Heart right ventricle (tissue), 16 donors: ENCODE results near the gene NRARP. TPM values are rescaled to one million over a fixed set of nuclear protein-coding genes. Genes with fewer than 3 reads are reported as not detected.

ENCODE experiments used
- ATAC-seq, 8 donors: fragments of 200-7000 bp; cut with Tn5 transposase; one replicate each; pipeline ENCODE4 v1.9.1; 2020; ENCODE audit warnings: mild to moderate bottlenecking in 8 of 8, moderate library complexity in 8 of 8, moderate number of reproducible peaks in 1 of 8
- DNase-seq, 2 donors: peaks; one replicate each; pipeline ENCODE4 v3.0.0-alpha.2; 2020
- H3K27ac ChIP-seq, 10 donors: fragments of 200-600 bp; sonication (generic) in 2 of 10; one replicate each; pipeline versions ENCODE4 v1.5.0 to v1.8.0; 2020 to 2022; ENCODE audit warnings: mild to moderate bottlenecking in 3 of 10
- H3K27me3 ChIP-seq, 7 donors: fragments of 200-600 bp; one replicate each; pipeline ENCODE4 v1.8.0; 2021 to 2022; ENCODE audit warnings: mild to moderate bottlenecking in 2 of 7
- H3K36me3 ChIP-seq, 9 donors: fragments of 200-600 bp; sonication (generic) in 1 of 9; one replicate each; pipeline versions ENCODE4 v1.5.0 to v1.8.0; 2020 to 2022; ENCODE audit warnings: mild to moderate bottlenecking in 2 of 9
- H3K4me1 ChIP-seq, 9 donors: fragments of 200-600 bp; sonication (generic) in 1 of 9; one replicate each; pipeline versions ENCODE4 v1.5.0 to v1.8.0; 2020 to 2022; ENCODE audit warnings: mild to moderate bottlenecking in 4 of 9
- H3K4me3 ChIP-seq, 10 donors: fragments of 200-600 bp; sonication (generic) in 2 of 10; one replicate each; pipeline versions ENCODE4 v1.5.0 to v1.8.0; 2020 to 2022; ENCODE audit warnings: mild to moderate bottlenecking in 7 of 10, moderate library complexity in 2 of 10
- H3K9me3 ChIP-seq, 11 donors: fragments of 200-600 bp in 10 of 11; sonication (generic) in 2 of 11; one replicate each; pipeline versions ENCODE4 v1.5.0 to v1.8.0; 2013 to 2022; ENCODE audit warnings: mild to moderate bottlenecking in 2 of 11, control low read depth in 1 of 11, moderate library complexity in 1 of 11
- WGBS, 2 donors: extraction: QIAGEN DNeasy Blood & Tissue Kit; methylation state at CpG; one replicate each; pipeline ENCODE4 v1.1.7; 2013; ENCODE audit warnings: inconsistent platforms in 1 of 2; 5-methylcytosine and 5-hydroxymethylcytosine counted together
- intact Hi-C, 10 donors: fragments of 100-400 bp; cut with DNase I; formaldehyde crosslinking; loops; one replicate each; pipeline versions ENCODE4 v1.11.1 to v1.14.2; 2022
- polyA plus RNA-seq, 2 donors: library from polyadenylated mRNA; stranded (reverse); fragments of 200-250 nt; gene quantifications; one replicate each; pipeline ENCODE4 v1.2.3, GENCODE V29; 2013
- total RNA-seq, 10 donors: library from RNA; stranded (reverse); fragmentation: NEBNext Ultra II Directional in 3 of 10; extraction: Animal tissue kit (Norgen Biotek cat#: 25700) in 3 of 10; gene quantifications; one replicate each; pipeline versions ENCODE4 v1.2.1 to v1.2.4, GENCODE V29; 2021 to 2023
- TF ChIP-seq, protein P1 (sequence below), 9 donors: fragments of 200-600 bp; sonication (generic) in 2 of 9; IDR thresholded peaks; one replicate each; pipeline versions ENCODE4 v1.5.0 to v1.8.0; 2021 to 2022; ENCODE audit warnings: antibody characterized with exemption in 9 of 9, mild to moderate bottlenecking in 5 of 9, moderate library complexity in 1 of 9
- donor health status: Arrhythmogenic right ventricular cardiomyopathy.
- donor health status: ischemic (EF 13 %, LVEDD 7.1; RV severe dilation, severe dysfunction).
- donor health status: healthy with polysubstance abuse.
- donor health status: DM: no; HTN: yes; CAD: no.
- donor health status: DM: no; HTN: no; CAD: no.
- donor health status: ischemic (EF 25% LVEDD 6.9; RV normal size, moderate dysfunction).
- donor health status: ischemic (EF 25% LVEDD 5.7; RV mildly dilated, moderate dysfunction).
- donor health status: healthy.
- donor health status: DM: yes; HTN: yes; CAD: no.
- donor health status: Ischemic cardiomyopathy.
- donor health status: ischemic (EF 35%, LVEDD 5.7; RV mildly dilated, moderate dysfunction).
- donor health status: nonischemic (EF 11% LVEDD 7.7; RV severe dilation, severe dysfunction).
- donor health status: DM: yes; HTN: yes; CAD: no.
- donor health status: PGD.
- donor health status: ischemic (EF 29% LVEDD 5.4; RV normal size, mild dysfunction).
- donor health status: nonischemic (EF 23%, LVEDD 6.1; RV moderate dilation, normal function).

Gene NRARP
- total and polyA plus RNA-seq, 12 donors, result 2.0 to 20.8 (median 11.1) TPM

DNA sequence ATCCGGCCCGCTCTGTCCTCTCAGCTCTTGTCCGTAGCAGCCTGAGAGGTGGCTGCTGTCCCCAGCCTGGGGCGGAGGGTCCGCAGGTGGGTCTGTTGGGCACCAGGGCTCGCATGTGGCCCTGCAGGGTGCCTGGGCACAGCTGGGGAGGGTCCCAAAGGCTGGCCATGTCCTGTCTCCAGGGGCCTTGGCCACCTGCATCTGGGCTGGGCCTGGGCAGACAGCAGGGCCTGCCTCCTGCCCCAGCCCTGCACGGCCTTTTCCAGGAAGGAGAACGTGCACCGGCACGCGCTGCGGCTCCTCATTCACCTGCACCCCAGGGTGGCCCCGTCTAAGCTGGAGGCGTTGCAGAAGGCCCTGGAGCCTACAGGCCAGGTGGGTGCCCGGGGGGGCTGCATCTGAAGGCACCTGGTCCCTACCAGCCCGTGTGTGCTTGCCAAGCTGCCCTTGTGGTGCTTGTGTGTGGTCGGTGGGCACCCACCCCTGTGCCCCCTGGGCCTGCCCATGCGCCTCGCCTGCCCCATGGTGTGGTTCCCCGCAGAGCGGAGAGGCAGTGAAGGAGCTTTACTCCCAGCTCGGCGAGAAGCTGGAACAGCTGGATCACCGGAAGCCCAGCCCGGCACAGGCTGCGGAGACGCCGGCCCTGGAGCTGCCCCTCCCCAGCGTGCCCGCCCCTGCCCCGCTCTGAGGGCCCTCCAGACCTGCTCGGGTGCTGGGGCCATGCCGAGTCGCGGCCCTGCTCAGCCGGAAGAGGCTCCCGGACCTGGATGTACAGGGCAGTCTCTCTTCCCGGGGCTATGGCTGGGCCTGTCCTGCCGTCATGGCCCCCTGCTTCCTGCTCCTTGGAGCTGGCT, 29.6 kb downstream of the NRARP start:
- TF ChIP-seq, protein P1, sequence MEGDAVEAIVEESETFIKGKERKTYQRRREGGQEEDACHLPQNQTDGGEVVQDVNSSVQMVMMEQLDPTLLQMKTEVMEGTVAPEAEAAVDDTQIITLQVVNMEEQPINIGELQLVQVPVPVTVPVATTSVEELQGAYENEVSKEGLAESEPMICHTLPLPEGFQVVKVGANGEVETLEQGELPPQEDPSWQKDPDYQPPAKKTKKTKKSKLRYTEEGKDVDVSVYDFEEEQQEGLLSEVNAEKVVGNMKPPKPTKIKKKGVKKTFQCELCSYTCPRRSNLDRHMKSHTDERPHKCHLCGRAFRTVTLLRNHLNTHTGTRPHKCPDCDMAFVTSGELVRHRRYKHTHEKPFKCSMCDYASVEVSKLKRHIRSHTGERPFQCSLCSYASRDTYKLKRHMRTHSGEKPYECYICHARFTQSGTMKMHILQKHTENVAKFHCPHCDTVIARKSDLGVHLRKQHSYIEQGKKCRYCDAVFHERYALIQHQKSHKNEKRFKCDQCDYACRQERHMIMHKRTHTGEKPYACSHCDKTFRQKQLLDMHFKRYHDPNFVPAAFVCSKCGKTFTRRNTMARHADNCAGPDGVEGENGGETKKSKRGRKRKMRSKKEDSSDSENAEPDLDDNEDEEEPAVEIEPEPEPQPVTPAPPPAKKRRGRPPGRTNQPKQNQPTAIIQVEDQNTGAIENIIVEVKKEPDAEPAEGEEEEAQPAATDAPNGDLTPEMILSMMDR (IDR thresholded peaks at IDR 0.05), result no peak
- Histone ChIP-seq H3K4me1 (peaks cover 40 to 92% (median 74%) of the 10 kb centered on the region in 9 donors), H3K4me3 (no peak overlapping the region), H3K27me3 (no peaks in the 10 kb centered on the region), H3K9me3 (no peaks in the 10 kb centered on the region), H3K36me3 (peaks cover 8 to 62% (median 11%) of the 10 kb centered on the region in 9 donors), H3K27ac (peak overlapping the region in 3 of 10 donors; percentile 21 to 62 (median 60))
- ATAC-seq, result no peak
- DNase-seq, result no peak
- 93 to 94% methylated on average over 39 of the region's 39 CpGs for WGBS, 2 donors
- intact Hi-C loops, result no loop called here

DNA sequence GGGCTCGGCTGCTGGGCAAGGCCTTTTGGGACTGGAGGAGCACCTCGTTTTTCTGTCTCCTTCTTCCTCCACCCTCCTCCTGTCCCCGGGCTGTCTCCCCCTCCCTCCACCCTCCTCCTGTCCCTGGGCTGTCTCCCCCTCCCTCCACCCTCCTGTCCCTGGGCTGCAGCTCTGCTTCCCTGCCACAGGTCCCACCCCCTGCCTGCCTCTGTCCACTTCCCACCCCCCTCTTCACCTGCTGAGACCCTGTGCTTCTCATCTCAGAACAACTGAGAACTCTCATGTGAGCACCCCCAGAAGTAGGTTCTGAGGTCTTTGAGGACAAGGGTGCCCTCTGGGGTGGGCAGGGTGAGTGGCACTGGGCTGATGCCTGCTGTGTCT, 30.4 kb downstream of the NRARP start:
- no peak for DNase-seq
- intact Hi-C loops, result no loop called here
- Histone ChIP-seq H3K4me3 (no peak overlapping the region), H3K27me3 (no peaks in the 10 kb centered on the region), H3K36me3 (peaks cover 8 to 70% (median 11%) of the 10 kb centered on the region in 9 donors), H3K4me1 (peaks cover 32 to 88% (median 66%) of the 10 kb centered on the region in 9 donors), H3K27ac (peak overlapping the region in 9 of 10 donors; percentile 14 to 70 (median 52)), H3K9me3 (no peaks in the 10 kb centered on the region)
- TF ChIP-seq, protein P1 (IDR thresholded peaks at IDR 0.05), result no peak
- ATAC-seq, result no peak
- WGBS, 2 donors, result 30 to 31% methylated on average over 3 of the region's 3 CpGs

GRCh38 chr9:137270929-137271695, 31.0 kb downstream of the NRARP start:
- no peak for DNase-seq
- no peak overlapping the region for H3K4me3 ChIP-seq
- no peaks in the 10 kb centered on the region for H3K27me3 ChIP-seq
- H3K9me3 ChIP-seq, result no peaks in the 10 kb centered on the region
- 76 to 77% methylated on average over 32 of the region's 32 CpGs for WGBS, 2 donors
- H3K4me1 ChIP-seq, result peaks cover 26 to 82% (median 63%) of the 10 kb centered on the region in 9 donors
- TF ChIP-seq, protein P1 (IDR thresholded peaks at IDR 0.05), result no peak
- intact Hi-C loops, result no loop called here
- H3K36me3 ChIP-seq, result peaks cover 8 to 75% (median 12%) of the 10 kb centered on the region in 9 donors
- H3K27ac ChIP-seq, result peak overlapping the region in 9 of 10 donors; percentile 14 to 70 (median 52)
- no peak for ATAC-seq

- Histone ChIP-seq H3K9me3 (no peaks in the 10 kb centered on the region), H3K4me3 (peak overlapping the region; percentile 10 to 45 (median 34)), H3K27ac (peak overlapping the region; percentile 51 to 86 (median 79)), H3K4me1 (peaks cover 16 to 72% (median 51%) of the 10 kb centered on the region in 9 donors), H3K27me3 (no peaks in the 10 kb centered on the region), H3K36me3 (peaks cover 8 to 93% (median 25%) of the 10 kb centered on the region in 9 donors)
- intact Hi-C loops, result no loop called here
- WGBS, 2 donors, result 28 to 32% methylated on average over 17 of the region's 17 CpGs
- ATAC-seq, result peak; percentile 39 to 84 (median 80)
- TF ChIP-seq, protein P1 (IDR thresholded peaks at IDR 0.05), result no peak
- peak; percentile 54 to 62 for DNase-seq
Observed at GRCh38 chr9:137269231-137269772, 32.8 kb downstream of the NRARP start.
